UCSD-AML1 (cell line): ENCODE data around the gene PEX12.
"Not testable (repeated sequence)": the region's sequence is repeated elsewhere in the genome, so short reads cannot be mapped to it uniquely, and the experiment has no call there.

Source experiments
- DNase-seq: peaks from one replicate; lab custom pipeline; 2025; ENCODE audit not compliant: unreplicated experiment; lab: John Stamatoyannopoulos, UW

The PEX12 gene

DNA sequence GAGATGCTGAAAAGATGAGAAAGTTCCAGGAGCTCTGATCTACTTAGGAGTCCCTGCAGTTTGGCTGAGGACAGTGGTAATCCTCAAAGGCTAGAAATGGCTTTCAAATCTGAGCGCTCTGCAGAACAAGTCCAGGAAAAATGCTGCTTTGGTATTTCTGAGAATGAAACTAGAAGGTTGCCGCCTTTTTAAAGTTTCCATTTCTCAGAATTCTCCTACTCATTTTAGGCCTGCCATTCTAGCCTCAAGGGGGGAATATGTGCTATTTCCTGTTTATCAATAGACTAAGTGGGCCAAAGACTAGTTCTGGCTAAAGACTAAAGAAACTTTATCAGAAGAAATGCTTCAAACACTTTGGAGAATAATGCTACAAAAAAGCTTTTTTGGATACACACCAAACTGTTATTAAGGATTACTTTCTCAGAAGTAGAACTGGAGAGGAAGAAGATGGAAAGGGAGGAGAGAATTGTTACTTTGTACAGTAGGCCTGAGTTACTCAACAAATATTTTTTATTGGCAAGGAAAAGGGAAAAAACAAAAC lies 40.7 kb downstream of the PEX12 start, which contains the start of gene SLFN12L:
Gene SLFN12L, minus strand, starts transcription at position 78 of the 541 bp plus-strand sequence. CDS start 15,314 bp downstream, outside the sequence.
- DNase-seq: no peak

DNA sequence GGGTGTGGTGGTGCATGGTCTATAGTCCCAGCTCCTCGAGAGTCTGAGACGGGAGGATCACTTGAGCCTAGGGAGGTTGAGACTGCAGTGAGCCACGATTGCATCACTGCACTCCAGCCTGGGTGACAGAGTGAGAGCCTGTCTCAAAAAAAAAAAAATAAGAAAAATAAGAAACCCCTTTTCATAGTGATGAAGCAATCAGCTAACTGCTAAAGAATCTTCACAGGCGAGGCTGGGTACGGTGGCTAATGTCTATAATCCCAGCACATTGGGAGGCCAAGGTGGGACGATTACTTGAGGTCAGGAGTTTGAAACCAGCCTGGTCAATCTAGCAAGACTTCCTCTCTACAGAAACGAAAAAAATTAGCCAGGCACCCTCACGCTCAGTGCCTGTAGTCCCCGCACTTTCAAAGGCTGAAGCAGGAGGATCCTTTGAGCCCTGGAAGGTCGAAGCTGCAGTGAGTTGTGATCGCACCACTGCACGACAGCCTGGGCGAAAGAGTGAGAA lies 41.7 kb downstream of the PEX12 start:
- no peak for DNase-seq

DNA sequence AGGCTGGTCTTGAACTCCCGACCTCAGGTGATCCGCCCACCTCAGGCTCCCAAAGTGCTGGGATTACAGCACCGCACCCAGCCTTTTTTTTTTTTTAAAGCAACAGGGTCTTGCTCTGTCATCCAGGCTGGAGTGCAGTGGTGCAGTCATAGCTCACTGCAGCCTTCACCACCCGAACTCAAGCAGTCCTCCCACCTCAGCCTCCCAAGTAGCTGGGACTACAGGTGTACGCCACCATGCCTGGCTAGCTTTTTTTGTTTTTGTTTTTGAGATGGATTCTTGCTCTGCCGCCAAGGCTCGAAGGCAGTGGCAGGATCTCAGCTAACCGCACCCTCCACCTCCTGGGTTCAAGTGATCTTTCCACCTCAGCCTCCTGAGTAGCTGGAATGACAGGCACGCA lies 43.0 kb downstream of the PEX12 start:
- DNase-seq: not testable (repeated sequence)

DNA sequence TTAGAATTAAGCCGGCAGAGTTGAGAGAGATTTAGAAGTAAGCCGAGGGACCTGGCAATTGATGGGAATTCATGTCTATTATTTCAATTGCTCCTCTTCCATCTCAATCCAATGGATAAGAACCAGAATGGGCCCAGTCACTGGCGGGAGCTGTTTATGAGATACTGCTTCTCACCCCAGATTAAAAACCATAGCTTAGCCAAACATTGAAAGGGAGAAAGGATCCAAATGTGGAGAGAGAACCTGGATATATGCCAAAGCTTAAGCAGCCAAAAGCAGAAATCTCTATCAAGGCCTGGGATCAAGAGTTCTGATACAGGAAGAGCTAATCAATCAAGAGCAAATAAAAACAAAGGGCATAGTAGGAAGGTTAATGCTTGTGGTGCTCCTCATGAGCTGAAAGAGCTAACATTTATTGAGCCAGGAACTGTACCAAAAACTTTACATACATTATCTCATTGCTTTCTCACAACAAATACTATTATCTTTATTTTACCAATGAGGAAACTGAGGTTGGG lies 43.7 kb downstream of the PEX12 start:
- no peak for DNase-seq

DNA sequence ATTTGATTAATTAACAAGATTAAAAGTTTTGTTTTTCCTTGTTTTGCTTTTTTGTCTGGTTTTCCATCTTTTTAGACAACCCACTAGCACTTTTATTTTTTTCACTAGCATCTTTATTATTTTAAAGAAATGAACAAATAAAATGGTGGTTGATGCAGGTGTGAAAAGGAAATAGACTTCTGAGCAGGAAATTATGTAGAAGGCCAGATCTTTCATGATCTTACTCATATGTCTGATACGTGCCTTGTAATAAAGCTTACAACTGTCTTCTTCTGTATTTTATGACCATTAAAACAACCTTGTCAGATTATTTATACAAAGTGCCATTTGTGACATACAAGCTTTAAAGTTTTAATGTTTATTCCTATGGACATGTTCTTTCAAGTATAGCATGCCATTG lies 47.2 kb downstream of the PEX12 start:
- DNase-seq: no peak

DNA sequence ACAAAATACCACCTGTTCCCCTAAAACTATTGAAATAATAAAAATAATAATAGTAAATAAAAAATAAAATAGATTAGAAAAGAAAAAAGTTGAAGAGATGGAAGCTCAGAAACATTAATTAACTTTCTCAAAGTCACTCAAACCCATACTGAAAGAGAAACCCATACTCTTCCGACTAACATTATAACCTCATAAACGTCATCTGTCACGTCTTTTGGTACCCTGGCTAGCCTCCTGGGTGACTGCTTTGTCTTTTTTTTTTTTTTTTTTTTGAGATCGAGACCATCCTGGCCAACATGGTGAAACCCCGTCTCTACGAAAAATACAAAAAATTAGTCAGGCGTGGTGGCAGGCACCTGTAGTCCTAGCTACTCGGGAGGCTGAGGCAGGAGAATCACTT lies 48.5 kb downstream of the PEX12 start:
- DNase-seq: no peak

DNA sequence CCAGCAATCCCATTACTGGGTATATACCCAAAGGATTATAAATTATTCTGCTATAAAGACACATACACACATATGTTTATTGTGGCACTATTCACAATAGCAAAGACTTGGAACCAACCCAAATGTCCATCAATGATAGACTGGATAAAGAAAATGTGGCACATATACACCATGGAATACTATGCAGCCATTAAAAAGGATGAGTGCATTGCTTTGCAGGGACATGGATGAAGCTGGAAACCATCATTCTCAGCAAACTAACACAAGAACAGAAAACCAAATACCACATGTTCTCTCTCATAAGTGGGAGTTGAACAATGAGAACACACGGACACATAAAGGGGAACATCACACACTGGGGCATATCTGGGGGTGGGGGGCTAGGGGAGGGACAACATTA lies 49.0 kb downstream of the PEX12 start:
- not testable (repeated sequence) for DNase-seq
